Subcutaneous adipose tissue (tissue), 4 donors: Measurements from ENCODE around the gene ZDHHC19. TPM values are rescaled to one million over a fixed set of nuclear protein-coding genes. Genes with fewer than 3 reads are reported as not detected.

Experiments
- CTCF ChIP-seq: fragments of 450-650 bp; IDR thresholded peaks from one replicate; pipeline ENCODE4 v1.5.1; 2016; ENCODE audit warnings: low read depth, mild to moderate bottlenecking, control low read depth, antibody characterized with exemption, moderate library complexity
- total RNA-seq, 4 donors: library from RNA; depleted of rRNA; stranded (reverse); fragments of >200 nt; gene quantifications; one replicate each; pipeline ENCODE4 v1.1.0, GENCODE V29; 2016

Gene ZDHHC19
- total RNA-seq = not detected

DNA sequence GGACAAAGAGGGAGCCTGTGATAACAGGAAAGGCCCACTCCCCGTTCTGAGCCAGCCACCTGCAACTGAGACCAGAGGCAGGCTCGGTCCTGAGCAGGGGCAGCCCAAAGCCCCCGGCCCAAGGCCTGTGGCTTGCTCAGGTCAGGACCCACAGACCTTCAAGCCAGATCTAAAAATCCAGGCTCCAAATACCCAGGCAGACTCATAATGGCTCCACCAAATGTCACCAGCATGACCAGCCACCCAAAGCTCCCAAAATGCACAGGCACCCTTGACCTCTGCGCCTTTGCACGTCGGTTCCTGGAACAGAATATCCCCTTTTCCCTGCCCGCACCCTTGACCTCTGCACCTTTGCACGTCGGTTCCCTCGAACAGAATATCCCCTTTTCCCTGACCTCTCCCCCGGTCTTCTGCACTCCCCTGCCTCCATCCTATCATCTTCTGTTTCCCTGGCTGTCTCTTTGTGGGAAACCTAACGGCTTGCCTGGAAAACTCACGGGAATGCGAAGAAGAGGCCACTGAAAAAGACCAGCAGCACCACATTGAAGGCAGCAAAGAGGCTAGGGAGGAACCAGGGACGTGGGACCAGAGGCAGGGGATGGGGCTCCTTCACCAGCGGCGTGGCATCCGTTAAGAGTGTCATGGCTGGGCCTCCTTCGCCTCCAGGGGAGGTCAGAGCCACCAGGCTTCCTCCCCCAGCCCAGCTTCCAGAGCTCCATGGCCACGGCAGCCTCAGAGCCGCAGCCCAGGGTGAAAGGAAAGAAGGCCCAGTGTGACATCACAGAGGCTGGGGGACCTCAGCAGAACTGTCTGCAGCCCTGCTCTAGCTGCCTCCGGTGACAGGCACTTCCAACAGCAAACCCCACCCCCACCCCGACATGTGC is at the start of gene ZDHHC19:
Gene ZDHHC19 (minus strand): TSS at position 728 of the 884 bp plus-strand sequence. CDS start 85 bp downstream, at position 643.
- no peak for TF ChIP-seq CTCF

DNA sequence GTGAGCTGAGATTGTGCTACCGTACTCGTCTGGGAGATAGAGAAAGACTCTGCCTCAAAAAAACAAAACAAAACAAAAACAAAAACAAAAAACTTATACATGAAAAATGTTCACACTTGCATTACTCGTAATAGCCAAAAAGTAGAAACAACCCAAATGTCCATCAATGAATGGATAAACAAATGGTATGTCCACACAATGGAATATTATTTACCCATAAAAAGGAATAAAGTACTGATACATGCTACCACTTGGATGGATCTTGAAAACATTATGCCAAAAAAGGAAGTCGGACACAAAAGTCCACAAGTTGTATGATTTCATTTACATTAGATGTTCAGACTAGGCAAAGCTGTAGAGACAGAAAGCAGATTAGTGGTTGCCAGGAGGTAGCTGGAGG is 49.6 kb upstream of the ZDHHC19 start:
- no peak for TF ChIP-seq CTCF

- TF ChIP-seq CTCF = no peak
Measured at GRCh38 chr3:196255776-196256175, 44.6 kb upstream of the ZDHHC19 start.

DNA sequence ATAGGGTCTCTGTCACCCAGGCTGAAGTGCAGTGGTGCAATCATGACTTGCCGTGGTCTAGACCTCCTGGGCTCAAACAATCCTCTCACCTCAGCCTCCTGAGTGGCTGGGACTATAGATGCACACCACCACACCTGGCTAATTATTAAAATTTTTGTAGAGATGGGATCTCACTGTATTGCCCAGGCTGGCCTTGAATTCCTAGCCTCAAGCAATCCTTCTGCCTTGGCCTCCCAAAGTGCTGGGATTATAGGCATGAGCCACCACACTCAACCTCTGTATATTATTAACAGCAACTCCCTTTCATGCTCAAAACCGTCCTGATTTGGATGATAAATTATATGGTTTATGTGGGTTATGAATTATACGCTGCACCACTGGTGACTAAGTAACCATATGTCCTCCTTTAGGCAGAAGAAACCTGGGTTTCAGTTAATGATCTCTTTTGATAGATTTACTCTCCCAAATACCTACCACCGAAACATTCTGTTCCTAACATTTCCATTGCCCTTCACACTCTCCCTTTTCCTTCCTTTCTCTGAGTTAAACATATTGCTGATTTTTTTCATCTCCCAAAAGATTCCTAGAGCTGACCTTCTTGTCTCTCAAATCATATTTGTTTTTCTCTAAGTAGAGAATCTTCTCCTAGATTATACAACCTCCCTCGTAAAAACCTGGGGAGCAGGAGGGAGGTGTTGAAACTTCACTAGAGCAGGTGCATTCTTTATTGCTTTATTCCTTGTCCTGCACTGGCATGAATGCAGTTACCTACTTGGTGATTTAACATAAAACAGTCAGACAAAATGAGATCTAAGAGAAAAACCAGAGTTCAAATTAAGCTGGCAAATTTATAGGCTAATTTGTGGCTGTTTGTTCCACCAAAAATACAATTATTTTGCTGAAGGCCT is 43.4 kb upstream of the ZDHHC19 start:
- TF ChIP-seq CTCF = no peak

DNA sequence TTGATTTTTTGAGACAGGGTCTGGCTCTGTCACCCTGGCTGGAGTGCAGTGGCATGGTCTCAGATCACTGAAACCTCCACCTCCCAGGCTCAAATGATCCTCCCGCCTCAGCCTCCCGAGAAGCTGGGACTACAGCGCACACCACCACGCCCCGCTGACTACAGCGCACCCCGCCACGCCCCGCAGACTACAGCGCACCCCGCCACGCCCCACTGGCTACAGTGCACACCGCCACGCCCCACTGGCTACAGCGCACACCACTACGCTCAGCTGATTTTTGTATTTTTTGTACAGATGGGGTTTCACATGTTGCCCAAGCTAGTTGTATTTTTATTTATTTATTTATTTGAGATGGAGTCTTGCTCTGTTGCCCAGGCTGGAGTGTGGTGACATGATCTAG is 40.7 kb upstream of the ZDHHC19 start:
- no peak for TF ChIP-seq CTCF

DNA sequence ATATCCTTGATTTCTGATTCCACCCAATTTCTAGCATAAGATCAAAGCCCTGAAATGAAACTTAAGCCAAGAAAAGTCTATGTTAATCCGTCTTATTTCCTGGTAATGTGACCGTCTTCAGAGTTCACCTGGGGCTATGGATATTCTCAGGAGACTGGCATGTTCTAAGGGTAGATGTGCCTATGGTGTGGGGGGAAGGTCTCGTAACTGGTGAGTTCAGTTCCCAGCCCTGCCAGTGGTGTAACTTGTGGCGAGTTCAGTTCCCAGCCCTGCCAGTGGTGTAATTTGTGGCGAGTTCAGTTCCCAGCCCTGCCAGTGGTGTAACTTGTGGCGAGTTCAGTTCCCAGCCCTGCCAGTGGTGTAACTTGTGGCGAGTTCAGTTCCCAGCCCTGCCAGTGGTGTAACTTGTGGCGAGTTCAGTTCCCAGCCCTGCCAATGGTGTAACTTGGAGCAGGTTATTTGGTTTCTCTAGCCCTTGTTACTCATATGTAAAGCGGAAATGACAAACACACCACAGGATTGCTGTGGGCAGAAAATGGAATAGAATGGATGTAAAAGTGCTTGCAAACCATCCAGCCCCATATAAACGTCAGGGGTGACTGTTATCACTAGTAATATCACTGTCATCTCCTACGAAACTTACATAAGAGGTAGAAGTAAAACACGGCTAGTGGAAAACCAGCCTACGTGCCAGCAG is 35.6 kb upstream of the ZDHHC19 start:
- TF ChIP-seq CTCF = no peak
